IPS-18c (cell line): Measurements from ENCODE around the gene LIX1L.
"Not testable (repeated sequence)": the region's sequence is repeated elsewhere in the genome, so short reads cannot be mapped to it uniquely, and the experiment has no call there.

Experiments
- H3K4me3 ChIP-seq: 2 replicates; pipeline ENCODE4 v1.7.0; 2013; ENCODE audit warnings: low read depth, mild to moderate bottlenecking, low read length, moderate library complexity; ENCODE audit not compliant: insufficient read depth
- H3K9me3 ChIP-seq: one replicate; pipeline ENCODE4 v1.6.1; 2013; ENCODE audit warnings: mild to moderate bottlenecking, low read length, moderate library complexity; ENCODE audit not compliant: control insufficient read depth, insufficient read depth

The LIX1L gene

DNA sequence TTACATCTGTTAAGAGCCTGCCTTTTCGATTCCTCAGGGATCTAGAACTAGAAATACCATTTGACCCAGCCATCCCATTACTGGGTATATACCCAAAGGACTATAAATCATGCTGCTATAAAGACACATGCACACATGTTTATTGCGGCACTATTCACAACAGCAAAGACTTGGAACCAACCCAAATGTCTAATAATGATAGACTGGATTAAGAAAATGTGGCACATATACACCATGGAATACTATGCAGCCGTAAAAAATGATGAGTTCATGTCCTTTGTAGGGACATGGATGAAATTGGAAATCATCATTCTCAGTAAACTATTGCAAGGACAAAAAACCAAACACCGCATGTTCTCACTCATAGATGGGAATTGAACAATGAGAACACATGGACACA, 37.5 kb downstream of the LIX1L start:
- not testable (repeated sequence) for H3K9me3 ChIP-seq, H3K4me3 ChIP-seq

DNA sequence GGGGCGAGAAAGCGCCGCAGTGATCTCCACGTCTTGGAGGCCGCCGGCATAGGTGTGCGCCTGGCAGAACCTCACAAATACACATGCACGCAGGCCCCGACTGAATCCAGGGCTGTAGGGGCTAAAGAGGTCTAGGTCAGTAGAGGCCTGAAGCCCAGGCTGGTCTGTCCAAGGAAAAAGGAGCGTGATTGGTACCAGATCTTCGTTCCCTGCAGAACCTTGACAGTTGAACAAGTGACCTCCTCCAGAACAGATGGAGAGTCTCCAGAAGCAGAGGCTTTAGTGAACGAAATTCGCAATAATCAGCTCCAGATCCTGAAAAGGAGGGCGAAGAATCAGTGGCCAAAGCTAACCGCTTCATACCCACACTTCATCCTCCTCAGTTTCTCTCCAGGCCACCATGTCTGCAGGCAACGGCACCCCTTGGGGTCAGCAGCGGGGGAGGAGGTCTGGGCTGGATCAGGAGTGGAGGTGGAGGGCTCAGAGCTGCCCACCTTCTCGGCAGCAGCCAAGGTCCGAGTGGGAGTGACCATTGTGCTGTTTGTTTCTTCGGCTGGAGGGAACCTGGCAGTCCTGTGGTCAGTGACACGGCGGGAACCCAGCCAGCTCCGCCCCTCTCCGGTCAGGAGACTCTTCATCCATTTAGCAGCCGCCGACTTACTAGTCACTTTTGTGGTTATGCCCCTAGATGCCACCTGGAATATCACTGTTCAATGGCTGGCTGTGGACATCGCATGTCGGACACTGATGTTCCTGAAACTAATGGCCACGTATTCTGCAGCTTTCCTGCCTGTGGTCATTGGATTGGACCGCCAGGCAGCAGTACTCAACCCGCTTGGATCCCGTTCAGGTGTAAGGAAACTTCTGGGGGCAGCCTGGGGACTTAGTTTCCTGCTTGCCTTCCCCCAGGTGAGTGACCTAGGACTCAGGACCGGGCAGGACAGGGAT, 38.6 kb downstream of the LIX1L start:
- Histone ChIP-seq H3K9me3 (no peaks in the 10 kb centered on the region), H3K4me3 (peak overlapping the region; percentile 78)

DNA sequence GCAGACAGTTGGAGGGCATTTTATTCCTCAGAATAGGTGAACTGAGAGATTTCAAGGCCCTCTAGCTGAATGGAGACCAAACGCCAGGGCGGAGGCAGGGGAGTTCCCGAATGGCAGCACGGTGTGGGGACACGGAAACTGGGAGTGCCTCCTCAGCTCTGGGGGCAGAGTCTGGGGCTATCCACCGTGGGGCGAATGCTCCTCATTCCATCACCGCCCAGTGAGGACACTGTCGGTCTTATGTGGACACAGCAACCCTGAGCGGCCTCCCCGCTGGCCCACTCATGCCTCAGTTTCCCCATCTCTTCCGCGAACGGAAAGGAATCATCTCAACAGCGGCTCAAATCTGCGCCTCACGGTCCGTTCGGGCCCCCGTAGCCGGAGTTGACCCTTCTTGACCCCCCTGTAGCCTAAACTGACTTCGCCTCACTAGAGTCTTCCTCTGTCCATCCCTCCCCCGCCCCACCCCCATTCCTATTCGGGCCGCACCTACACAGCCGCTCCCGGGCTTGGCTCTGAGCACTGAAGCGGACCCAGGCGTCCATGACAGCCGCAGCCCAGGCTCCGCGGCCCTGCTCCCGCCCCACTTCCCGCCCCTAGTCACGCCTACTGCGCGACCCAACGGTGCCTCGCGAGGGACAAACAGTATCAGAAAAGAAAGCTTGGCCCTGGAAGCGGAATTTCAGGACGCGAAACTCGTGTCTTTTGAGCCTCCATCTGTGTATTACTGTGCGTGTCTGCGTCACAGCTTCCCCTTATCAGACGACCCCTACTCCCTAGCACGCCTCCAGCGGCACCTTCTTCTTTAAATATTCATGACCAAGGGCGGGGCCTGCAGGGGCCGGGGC, 39.4 kb downstream of the LIX1L start, which contains the start of gene PEX11B:
PEX11B (minus strand) TSS at position 574 of the 848 bp plus-strand sequence; CDS start at position 545, 29 bp downstream.
- Histone ChIP-seq H3K4me3 (peak within 1 kb of the TSS; percentile 78), H3K9me3 (no peaks in the 10 kb centered on the region)

DNA sequence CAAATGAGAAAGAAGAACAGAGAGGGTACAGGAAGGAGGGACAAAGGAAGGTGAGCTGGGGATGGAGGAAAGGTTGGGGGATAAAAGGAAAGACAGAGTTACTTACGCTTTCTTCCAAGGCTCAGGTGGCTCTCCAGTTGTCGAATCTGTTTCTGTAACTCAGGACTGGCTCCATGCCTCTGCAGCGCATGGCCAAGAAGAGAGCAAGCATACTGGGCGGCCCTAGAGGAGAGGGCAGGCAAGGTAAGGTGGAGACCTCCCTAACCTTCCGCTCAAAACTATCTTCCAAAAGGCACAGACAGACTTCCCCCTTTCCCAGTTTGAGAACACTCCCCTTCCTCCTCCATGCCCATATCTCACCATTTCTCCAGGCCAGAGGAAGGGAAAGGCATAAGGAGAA, 40.2 kb downstream of the LIX1L start:
- Histone ChIP-seq H3K4me3 (peak overlapping the region; percentile 78; the same call in 1 of the 2 replicates), H3K9me3 (no peaks in the 10 kb centered on the region)

DNA sequence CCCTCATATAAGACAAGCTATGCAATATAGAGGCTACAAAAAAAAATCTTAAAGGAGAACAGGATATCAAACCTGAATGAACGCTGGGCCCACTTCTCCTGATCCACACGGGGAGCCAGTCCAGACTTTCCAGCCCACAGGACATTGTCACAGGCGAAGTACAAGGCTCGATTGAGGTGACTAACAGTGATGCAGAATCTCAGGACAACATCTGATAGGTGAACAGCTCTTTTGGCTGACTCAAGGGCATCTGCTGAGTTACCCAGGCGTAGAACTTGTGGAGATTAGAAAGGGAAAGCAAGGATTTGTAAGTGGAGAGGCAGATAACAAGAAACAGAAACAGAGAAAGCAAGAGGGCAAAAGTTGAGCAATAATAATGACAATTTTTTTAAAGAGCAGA, 41.1 kb downstream of the LIX1L start:
- no peak overlapping the region for H3K4me3 ChIP-seq
- H3K9me3 ChIP-seq = no peaks in the 10 kb centered on the region

DNA sequence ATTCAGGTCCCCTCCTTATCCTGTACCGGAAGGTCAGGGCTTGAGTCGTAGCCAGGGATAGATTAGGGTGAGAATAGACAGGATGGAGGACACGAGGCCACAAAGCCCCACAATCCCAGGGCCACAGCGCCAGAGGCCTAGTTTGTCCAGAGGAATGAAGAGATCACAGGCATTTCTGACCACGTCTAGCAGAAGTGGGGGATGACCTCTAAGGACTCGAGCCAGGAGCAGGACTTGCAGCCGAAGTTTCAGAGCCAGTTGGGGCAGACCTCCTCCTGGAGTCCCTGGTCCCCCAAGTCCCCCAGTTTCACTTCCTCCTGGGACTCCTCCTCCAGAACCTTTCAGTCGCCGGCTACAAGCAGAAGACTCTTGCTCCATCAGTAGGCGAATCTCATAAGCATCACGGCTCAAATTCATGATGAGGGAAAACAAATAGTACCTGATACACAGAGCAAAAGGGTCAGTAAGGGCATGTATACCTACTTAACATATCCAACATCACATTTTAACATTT, 45.6 kb downstream of the LIX1L start:
- H3K4me3 ChIP-seq = no peak overlapping the region
- H3K9me3 ChIP-seq = peaks cover 2% of the 10 kb centered on the region

DNA sequence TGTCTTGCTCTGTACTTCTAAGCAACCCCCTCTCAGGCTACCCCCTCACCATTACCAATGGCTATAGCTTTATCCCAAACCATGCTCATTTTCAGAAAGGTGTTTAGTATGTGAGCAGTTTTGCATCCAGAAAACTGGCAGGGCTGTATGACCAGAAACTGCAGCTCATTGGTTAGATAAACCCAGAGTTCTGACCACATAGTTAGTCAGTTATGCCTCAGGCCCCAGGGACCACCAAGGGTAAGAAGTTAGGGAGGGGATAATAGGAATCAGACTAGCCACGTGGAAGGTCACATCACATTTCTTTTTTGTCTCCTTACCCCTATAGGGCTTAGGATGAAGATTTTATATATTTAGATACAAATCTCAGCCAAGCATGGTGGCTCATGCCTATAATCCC, 49.2 kb downstream of the LIX1L start:
- Histone ChIP-seq H3K9me3 (peaks cover 2% of the 10 kb centered on the region), H3K4me3 (no peak overlapping the region)

DNA sequence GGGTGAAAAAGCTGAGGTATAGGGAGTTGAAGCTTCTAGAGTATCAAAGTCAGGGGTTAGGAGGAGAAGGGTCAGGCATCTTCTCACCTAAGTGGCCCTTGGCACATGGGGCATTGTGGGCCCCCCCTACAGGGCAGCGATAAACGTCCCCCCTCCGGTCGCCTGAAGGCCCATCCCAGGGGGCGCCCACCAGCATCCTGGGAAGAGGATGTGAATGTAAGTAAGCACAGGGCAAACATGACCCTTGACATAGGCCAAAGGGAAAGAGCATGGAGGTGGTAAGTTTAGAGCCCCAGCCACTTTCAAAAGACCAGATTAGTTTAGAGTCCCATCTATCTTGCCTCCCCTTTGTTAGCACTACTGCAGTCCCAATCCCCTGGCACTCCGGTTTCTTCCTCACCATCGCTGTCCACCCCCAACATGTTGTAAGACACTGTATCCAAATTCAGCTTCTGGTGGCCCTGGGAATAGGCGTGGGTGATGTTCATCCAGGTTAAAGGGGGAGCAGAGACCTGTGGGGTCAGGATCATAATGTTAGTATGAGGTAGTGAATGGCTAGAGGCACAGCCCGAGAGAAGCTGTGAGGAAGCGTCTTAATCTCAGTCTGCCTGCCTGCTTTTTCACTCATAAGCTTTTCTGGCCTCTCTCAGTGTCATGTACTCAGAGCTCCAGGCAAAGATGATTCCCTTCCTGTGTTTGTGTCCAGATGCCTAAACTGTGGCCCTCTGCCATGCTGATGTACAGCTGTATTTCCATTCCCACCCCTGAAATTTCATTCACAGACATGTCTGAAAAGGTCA, 50.7 kb downstream of the LIX1L start:
- Histone ChIP-seq H3K9me3 (peaks cover 2% of the 10 kb centered on the region), H3K4me3 (no peak overlapping the region)

DNA sequence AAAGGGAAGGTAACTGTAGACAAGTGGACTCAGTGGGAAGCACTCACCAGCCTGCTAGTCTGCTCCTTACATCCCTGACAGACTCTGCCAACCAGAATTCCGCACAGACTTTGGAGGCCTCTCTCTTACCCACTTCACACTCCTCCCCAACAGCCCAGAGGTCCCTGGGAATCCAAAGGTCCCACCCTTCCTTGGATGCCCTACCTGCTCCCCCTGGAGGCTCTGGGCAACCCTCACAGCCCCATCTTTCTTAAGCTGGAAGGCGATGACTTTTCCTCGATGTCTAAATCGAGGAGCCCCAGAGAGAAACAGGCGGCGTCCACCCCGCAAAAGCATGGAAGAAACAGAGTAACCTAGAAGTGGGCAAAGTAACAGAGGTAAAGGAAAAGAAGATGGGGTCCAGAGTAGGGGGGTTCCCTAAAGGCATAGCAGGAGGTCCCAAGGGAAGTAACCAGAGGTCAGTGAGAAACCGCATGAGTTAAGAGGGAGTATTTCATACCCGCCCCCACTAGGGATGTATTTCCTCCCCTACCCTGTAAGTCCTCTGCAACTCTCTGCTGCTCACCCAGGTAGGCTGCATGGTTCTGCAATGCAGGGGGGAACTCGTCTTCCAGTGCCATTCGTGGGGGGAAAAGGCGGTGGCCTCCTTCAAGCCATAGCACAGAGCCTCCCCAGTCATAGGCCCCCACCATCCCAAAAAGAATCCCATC, 56.4 kb downstream of the LIX1L start:
- no peak overlapping the region for H3K4me3 ChIP-seq
- no peaks in the 10 kb centered on the region for H3K9me3 ChIP-seq

DNA sequence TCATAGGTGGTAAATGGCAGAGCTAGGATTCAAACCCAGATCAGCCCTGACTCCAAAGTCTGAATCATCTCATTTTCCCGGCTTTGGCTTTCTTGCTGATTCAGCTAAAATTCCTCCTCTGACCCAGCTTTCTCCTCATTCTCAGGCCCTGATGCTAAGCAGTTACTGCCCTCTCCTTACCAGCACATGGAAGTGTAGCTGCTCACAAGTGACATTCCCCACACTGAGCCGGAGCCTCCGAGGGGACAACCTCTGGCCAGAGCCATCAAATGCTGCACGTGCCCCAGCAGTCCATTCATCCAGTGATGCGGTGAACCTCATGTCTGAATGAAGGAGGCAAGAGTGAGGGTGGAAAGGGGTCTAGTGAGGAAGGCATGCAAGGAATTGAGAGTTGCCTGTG, 59.1 kb downstream of the LIX1L start:
- Histone ChIP-seq H3K9me3 (no peaks in the 10 kb centered on the region), H3K4me3 (no peak overlapping the region)

DNA sequence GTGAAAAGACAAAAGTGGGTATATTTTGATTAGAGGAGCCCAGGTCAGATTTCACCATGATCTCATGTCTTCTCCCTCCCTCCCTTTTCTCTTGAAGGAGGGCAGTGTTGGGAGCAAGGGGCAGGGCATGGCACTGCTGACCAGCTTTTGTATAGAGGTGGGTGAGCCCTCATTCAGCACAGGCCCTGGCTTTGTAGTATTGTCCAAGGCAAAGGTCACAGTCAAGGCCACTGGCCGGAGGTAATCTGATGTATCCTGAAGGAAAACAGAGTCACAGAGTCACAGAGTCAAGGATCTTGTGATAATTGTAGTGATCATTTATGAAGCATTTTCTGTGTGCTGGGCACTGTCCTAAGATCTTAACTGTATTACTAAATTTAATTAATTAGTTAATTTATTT, 59.8 kb downstream of the LIX1L start:
- H3K9me3 ChIP-seq = no peaks in the 10 kb centered on the region
- H3K4me3 ChIP-seq = no peak overlapping the region

DNA sequence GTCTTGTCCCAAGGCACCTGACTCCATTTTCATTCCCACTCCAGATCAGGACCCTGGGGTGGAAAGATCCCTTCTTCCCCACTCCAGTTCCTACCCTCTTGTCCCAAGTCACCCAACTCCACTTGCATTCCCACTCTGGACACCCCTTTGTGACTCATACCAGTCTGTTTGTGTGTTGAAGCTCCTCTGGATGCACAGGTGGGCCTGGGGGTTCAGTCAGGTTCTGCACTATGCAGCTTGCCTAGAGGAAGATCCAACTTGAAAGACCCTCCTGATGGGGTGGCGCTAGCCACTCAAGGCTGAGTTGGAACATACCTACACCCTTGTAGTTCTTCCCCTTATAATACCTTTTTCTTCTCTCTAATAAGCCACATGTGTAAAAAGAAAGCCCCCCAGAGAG, 62.3 kb downstream of the LIX1L start:
- no peaks in the 10 kb centered on the region for H3K9me3 ChIP-seq
- no peak overlapping the region for H3K4me3 ChIP-seq

DNA sequence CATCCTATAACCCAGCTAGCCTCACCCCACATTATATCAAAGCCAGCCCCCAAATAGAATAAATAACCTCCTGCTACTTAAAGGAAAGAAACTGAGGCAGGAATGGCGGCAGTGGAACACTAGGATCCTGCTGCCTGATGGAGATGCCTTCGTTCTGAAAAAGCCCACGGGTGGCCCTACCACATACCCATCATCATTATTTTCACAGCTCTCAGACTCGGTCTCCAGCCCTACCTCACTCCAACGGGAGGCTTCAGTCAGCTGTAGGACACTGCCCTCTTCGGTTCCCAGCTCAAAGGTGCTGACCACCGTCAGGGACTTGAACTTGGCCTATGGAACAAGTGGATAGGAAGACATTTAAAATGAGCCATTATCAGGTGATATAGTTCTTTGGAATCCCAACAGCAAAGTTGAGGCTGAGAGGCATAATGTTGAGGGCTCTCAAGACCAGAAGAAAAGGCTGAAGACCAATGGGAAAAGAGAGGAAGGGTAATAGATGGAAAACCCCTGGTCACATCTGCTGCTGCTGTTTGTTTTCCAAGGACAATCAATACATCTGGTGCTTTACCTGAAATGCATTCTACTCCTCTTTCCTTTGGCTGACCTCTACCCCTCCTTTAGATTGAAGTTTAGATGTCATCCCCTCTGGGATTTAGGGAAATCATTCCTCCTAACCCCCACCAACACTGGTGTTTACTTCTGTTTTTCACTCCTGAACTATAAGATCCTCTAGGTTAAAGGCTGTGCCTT, 64.3 kb downstream of the LIX1L start:
- no peaks in the 10 kb centered on the region for H3K9me3 ChIP-seq
- no peak overlapping the region for H3K4me3 ChIP-seq

DNA sequence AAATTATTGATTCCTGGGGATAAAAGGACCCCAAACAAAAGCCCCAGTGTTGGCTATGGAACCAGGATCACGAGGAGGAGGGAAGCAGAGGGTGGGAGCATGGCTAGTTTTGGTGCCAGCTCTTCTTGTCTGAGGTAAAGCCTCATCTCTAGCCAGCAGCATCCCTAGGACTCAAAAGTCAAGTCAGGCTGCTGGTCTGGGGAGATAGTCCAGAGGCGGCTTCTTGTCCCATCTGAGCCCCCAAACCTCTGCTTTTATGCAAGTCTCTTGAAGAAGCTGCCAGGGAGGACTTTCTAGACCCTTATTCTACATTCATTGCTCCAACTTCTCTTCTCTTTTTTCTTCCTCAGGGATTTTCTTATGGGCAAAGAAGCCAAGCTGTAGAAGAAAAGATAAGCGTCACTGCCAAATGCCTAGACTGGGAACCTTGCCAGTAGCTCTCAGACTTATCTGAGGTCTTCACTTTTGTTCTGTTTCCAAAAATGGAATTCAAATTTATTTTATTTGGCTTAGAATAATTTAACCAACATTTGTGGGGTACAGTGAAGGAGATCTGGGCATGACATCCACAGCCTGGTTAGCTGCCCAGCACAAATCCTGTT, 65.2 kb downstream of the LIX1L start:
- no peak overlapping the region for H3K4me3 ChIP-seq
- H3K9me3 ChIP-seq = no peaks in the 10 kb centered on the region

DNA sequence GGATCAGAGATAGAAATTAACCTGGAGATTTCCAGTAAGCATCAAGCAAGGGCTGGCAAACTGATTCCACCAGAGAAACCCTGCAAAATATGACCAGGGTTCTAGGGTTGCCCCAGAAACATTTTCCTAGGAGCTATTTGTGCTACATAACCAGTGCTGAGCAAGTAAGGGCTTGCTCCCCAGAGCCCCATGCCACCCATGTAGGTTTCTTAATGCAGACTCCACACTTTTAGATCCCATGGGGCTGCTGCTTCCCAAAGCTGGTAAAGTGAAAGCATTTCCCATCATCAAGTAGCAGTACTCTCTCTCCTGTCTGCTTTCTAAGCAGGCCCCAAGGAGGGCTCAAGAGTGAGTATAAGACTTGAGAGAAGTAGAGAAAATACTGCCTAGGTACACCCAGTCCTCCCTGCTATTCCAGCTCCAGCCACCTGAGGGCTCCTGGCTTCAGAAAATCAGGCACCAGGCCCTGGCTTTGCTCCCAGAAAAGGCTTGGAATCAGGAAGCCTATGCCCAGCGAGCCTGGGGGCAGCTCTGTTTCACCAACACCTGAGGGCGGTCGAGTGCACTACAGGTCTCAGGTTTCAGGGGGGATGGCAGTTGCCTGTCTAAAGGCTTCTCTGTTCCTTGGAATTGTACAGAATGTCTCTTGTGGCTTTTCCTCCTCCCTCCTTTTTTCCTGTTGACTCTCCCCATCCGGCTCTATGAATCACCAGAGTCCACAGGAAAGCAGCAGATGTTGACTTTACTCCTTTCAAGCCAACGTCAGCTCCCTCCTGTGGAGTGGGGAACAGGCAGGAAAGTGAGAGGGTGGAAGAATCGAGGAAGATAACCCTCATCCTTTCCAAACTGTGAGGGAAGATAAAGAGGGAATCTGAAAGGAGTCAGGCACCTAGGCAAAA, 66.0 kb downstream of the LIX1L start:
- H3K9me3 ChIP-seq = no peaks in the 10 kb centered on the region
- no peak overlapping the region for H3K4me3 ChIP-seq
